H9 (cell line): ENCODE data around the gene COMMD10. TPM values are rescaled to one million over a fixed set of nuclear protein-coding genes. Genes with fewer than 3 reads are reported as not detected.

Source experiments
- DNase-seq: peaks from one replicate; pipeline ENCODE4 v3.0.0-alpha.2; 2017
- H2AFZ ChIP-seq: one replicate; pipeline ENCODE4 v1.6.1; 2013; ENCODE audit warnings: mild to moderate bottlenecking, low read length, control low read depth, moderate library complexity
- H2AK5ac ChIP-seq: 2 replicates; pipeline ENCODE4 v1.6.1; 2013; ENCODE audit warnings: low read length, control low read depth, mixed read lengths; ENCODE audit not compliant: insufficient read length
- H2BK120ac ChIP-seq: one replicate; pipeline ENCODE4 v1.6.1; 2013; ENCODE audit warnings: low read depth, mild to moderate bottlenecking, low read length, control low read depth, inconsistent platforms; ENCODE audit not compliant: poor library complexity, severe bottlenecking
- H2BK12ac ChIP-seq: 2 replicates; pipeline ENCODE4 v1.6.1; 2013; ENCODE audit warnings: low read length, control low read depth, mixed read lengths, low read depth; ENCODE audit not compliant: insufficient read length
- H2BK15ac ChIP-seq: 2 replicates; pipeline ENCODE4 v1.6.1; 2013; ENCODE audit warnings: low read depth, low read length, control low read depth
- H2BK20ac ChIP-seq: one replicate; pipeline ENCODE4 v1.6.1; 2013; ENCODE audit warnings: low read depth, mild to moderate bottlenecking, low read length, control low read depth, inconsistent platforms; ENCODE audit not compliant: poor library complexity, severe bottlenecking
- H2BK5ac ChIP-seq: 2 replicates; pipeline ENCODE4 v1.6.1; 2013; ENCODE audit warnings: low read length, control low read depth, mixed read lengths; ENCODE audit not compliant: insufficient read length
- H3K14ac ChIP-seq: 2 replicates; pipeline ENCODE4 v1.6.1; 2013; ENCODE audit warnings: low read length, control low read depth; ENCODE audit not compliant: insufficient read depth
- H3K18ac ChIP-seq: 2 replicates; pipeline ENCODE4 v1.6.1; 2013; ENCODE audit warnings: low read depth, mild to moderate bottlenecking, mixed read lengths, low read length, control low read depth; ENCODE audit not compliant: insufficient read length
- H3K23ac ChIP-seq: 2 replicates; pipeline ENCODE4 v1.6.1; 2013; ENCODE audit warnings: low read length, control low read depth, mixed read lengths, low read depth; ENCODE audit not compliant: insufficient read length
- H3K23me2 ChIP-seq: 2 replicates; pipeline ENCODE4 v1.6.1; 2013; ENCODE audit warnings: low read depth, mild to moderate bottlenecking, mixed read lengths, low read length, control low read depth; ENCODE audit not compliant: insufficient read length, poor library complexity, severe bottlenecking
- H3K27ac ChIP-seq: 2 replicates; pipeline ENCODE4 v1.5.1; 2013; ENCODE audit warnings: low read length, control low read depth, mixed read lengths, low read depth; ENCODE audit not compliant: insufficient read length
- H3K27me3 ChIP-seq: 2 replicates; pipeline ENCODE4 v1.6.1; 2013; ENCODE audit warnings: low read length, control low read depth, inconsistent platforms; ENCODE audit not compliant: insufficient read depth
- H3K4ac ChIP-seq: 2 replicates; pipeline ENCODE4 v1.6.1; 2013; ENCODE audit warnings: low read depth, mild to moderate bottlenecking, control low read depth, inconsistent platforms, low read length, moderate library complexity
- H3K4me1 ChIP-seq: 2 replicates; pipeline ENCODE4 v1.6.1; 2013; ENCODE audit warnings: low read length, control low read depth, inconsistent platforms; ENCODE audit not compliant: insufficient read depth
- H3K4me2 ChIP-seq: 2 replicates; pipeline ENCODE4 v1.6.1; 2013; ENCODE audit warnings: low read length, control low read depth, mixed read lengths; ENCODE audit not compliant: insufficient read length, insufficient read depth
- H3K56ac ChIP-seq: 2 replicates; pipeline ENCODE4 v1.6.1; 2013; ENCODE audit warnings: low read depth, mild to moderate bottlenecking, mixed read lengths, low read length, control low read depth; ENCODE audit not compliant: insufficient read length
- H3K79me1 ChIP-seq: 2 replicates; pipeline ENCODE4 v1.6.1; 2013; ENCODE audit warnings: low read depth, mild to moderate bottlenecking, moderate library complexity, low read length, control low read depth, inconsistent platforms; ENCODE audit not compliant: insufficient read depth, poor library complexity, severe bottlenecking
- H3K79me2 ChIP-seq: 2 replicates; pipeline ENCODE4 v1.6.1; 2013; ENCODE audit warnings: low read length, control low read depth, inconsistent platforms; ENCODE audit not compliant: insufficient read depth
- H3K9ac ChIP-seq: 2 replicates; pipeline ENCODE4 v1.6.1; 2013; ENCODE audit warnings: low read length, control low read depth, mixed read lengths; ENCODE audit not compliant: insufficient read length; ENCODE audit errors: extremely low read depth
- H3K9me3 ChIP-seq: one replicate; pipeline ENCODE4 v1.6.1; 2013; ENCODE audit warnings: low read depth, low read length, inconsistent platforms; ENCODE audit not compliant: control insufficient read depth
- H3T11ph ChIP-seq: one replicate; pipeline ENCODE4 v1.6.1; 2013; ENCODE audit warnings: mild to moderate bottlenecking, low read length, control low read depth, inconsistent platforms
- H4K20me1 ChIP-seq: one replicate; pipeline ENCODE4 v1.6.1; 2013; ENCODE audit not compliant: control insufficient read depth, insufficient read length, insufficient read depth
- H4K5ac ChIP-seq: 2 replicates; pipeline ENCODE4 v1.6.1; 2013; ENCODE audit warnings: low read depth, mild to moderate bottlenecking, mixed read lengths, low read length, control low read depth; ENCODE audit not compliant: insufficient read length
- H4K8ac ChIP-seq: replicated peaks from 2 replicates; pipeline ENCODE4 v1.6.1; 2013; ENCODE audit warnings: low read length, control low read depth, mixed read lengths, low read depth; ENCODE audit not compliant: insufficient read length
- H4K91ac ChIP-seq: 2 replicates; pipeline ENCODE4 v1.6.1; 2013; ENCODE audit warnings: low read depth, mild to moderate bottlenecking, moderate library complexity, mixed read lengths, low read length, control low read depth; ENCODE audit not compliant: insufficient read length
- H3K27ac Mint-ChIP-seq, 3 experiments: 2 replicates in 2 of 3; 3 replicates in 1 of 3; pipeline ENCODE4 v1.8.0; 2020 to 2021; ENCODE audit warnings: mixed read lengths in 3 of 3, mild to moderate bottlenecking in 1 of 3, moderate library complexity in 1 of 3
- H3K27me3 Mint-ChIP-seq: 2 replicates; pipeline ENCODE4 v1.8.0; 2021; ENCODE audit warnings: low read depth, mild to moderate bottlenecking, moderate library complexity, mixed read lengths
- H3K36me3 Mint-ChIP-seq, 3 experiments: 2 replicates in 2 of 3; 3 replicates in 1 of 3; pipeline ENCODE4 v1.8.0; 2020 to 2021; ENCODE audit warnings: low read depth in 3 of 3, mixed read lengths in 3 of 3; ENCODE audit not compliant: insufficient read depth in 1 of 3
- H3K4me1 Mint-ChIP-seq, 2 experiments: 2 replicates each; pipeline ENCODE4 v1.8.0; 2020; ENCODE audit warnings: mixed read lengths in 2 of 2
- H3K4me3 Mint-ChIP-seq, 2 experiments: 2 replicates in 1 of 2; 3 replicates in 1 of 2; pipeline ENCODE4 v1.8.0; 2020 to 2021; ENCODE audit warnings: mild to moderate bottlenecking in 2 of 2, mixed read lengths in 2 of 2, moderate library complexity in 1 of 2
- H3K9me3 Mint-ChIP-seq, 2 experiments: 2 replicates in 1 of 2; 3 replicates in 1 of 2; pipeline ENCODE4 v1.8.0; 2020; ENCODE audit warnings: mild to moderate bottlenecking in 2 of 2, mixed read lengths in 2 of 2, moderate library complexity in 1 of 2
- WGBS: extraction: QIAGEN DNeasy Blood & Tissue Kit; methylation state at CpG from one replicate; pipeline ENCODE4 v1.1.7; 2013; ENCODE audit warnings: missing lambda C conversion rate, low lambda C conversion rate, mixed read lengths; ENCODE audit not compliant: insufficient read length; ENCODE audit errors: extremely low coverage; 5-methylcytosine and 5-hydroxymethylcytosine counted together
- total RNA-seq: library from RNA; stranded (reverse); gene quantifications from 2 replicates; pipeline ENCODE4 v1.2.1, GENCODE V29; 2021
- TF ChIP-seq, protein P1 (sequence below): fragments of 200-600 bp; sonication (generic); conservative IDR thresholded peaks from 3 replicates; pipeline ENCODE4 v1.8.0; 2021; ENCODE audit warnings: antibody characterized with exemption, mild to moderate bottlenecking

COMMD10 gene
- total RNA-seq, 1 experiment from 2014 or later, result 33.9 TPM

DNA sequence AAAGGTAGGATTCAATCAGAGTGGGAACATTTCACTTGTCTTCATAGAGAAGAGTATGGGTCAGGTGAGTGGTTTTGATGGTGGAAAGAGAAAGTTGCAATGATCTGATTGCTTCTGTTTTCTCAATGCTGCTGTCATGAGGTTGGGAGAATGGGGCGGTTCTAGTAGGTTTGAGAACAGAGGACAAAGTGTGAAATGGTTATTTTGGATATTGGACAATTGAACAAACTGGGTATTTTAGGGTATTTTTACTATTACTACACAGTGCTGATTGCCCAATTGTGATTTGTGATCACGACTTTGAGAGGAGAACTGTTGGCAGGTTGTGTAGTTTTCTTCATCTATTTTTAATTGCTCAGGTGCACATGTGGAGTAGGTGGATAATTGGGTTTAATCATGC lies 60.2 kb downstream of the COMMD10 start:
- H3K4me3 Mint-ChIP-seq, result no peak overlapping the region
- Histone ChIP-seq H2BK5ac (no peak overlapping the region), H2BK20ac (no peak overlapping the region), H3K4me1 (no peaks in the 10 kb centered on the region), H3K79me1 (no peaks in the 10 kb centered on the region), H3K9me3 (no peaks in the 10 kb centered on the region), H2BK120ac (no peak overlapping the region), H2AFZ (no peak overlapping the region), H2AK5ac (no peak overlapping the region), H3K4me2 (no peak overlapping the region), H3T11ph (no peak overlapping the region), H3K27ac (no peak overlapping the region), H3K18ac (no peak overlapping the region), H2BK15ac (no peak overlapping the region), H4K20me1 (no peaks in the 10 kb centered on the region), H3K23me2 (no peaks in the 10 kb centered on the region), H4K5ac (no peak overlapping the region), H2BK12ac (no peak overlapping the region), H3K9ac (no peak overlapping the region), H3K23ac (no peak overlapping the region), H3K79me2 (no peaks in the 10 kb centered on the region), H4K8ac (no peak overlapping the region), H3K4ac (no peak overlapping the region), H3K14ac (no peak overlapping the region), H4K91ac (no peak overlapping the region), H3K27me3 (no peaks in the 10 kb centered on the region), H3K56ac (no peak overlapping the region)
- TF ChIP-seq, protein P1, sequence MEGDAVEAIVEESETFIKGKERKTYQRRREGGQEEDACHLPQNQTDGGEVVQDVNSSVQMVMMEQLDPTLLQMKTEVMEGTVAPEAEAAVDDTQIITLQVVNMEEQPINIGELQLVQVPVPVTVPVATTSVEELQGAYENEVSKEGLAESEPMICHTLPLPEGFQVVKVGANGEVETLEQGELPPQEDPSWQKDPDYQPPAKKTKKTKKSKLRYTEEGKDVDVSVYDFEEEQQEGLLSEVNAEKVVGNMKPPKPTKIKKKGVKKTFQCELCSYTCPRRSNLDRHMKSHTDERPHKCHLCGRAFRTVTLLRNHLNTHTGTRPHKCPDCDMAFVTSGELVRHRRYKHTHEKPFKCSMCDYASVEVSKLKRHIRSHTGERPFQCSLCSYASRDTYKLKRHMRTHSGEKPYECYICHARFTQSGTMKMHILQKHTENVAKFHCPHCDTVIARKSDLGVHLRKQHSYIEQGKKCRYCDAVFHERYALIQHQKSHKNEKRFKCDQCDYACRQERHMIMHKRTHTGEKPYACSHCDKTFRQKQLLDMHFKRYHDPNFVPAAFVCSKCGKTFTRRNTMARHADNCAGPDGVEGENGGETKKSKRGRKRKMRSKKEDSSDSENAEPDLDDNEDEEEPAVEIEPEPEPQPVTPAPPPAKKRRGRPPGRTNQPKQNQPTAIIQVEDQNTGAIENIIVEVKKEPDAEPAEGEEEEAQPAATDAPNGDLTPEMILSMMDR, result no peak
- no peaks in the 10 kb centered on the region for H3K27me3 Mint-ChIP-seq
- H3K9me3 Mint-ChIP-seq, result no peaks in the 10 kb centered on the region
- DNase-seq, result no peak
- H3K27ac Mint-ChIP-seq, result no peak overlapping the region
- no CpG with 5 or more reads among the region's 2 CpGs for WGBS
- H3K36me3 Mint-ChIP-seq, result peaks cover 0 to 4% (median 3%) of the 10 kb centered on the region in 3 experiments; a peak in 1 of 7 replicates
- H3K4me1 Mint-ChIP-seq, result no peaks in the 10 kb centered on the region
